GM21515 (cell line): ENCODE results near the gene CST7.

ENCODE experiments used
- ATAC-seq: cut with Tn5 transposase; IDR thresholded peaks from one replicate; pipeline ENCODE4 v1.9.1; 2021; ENCODE audit not compliant: unreplicated experiment

CST7 gene

DNA sequence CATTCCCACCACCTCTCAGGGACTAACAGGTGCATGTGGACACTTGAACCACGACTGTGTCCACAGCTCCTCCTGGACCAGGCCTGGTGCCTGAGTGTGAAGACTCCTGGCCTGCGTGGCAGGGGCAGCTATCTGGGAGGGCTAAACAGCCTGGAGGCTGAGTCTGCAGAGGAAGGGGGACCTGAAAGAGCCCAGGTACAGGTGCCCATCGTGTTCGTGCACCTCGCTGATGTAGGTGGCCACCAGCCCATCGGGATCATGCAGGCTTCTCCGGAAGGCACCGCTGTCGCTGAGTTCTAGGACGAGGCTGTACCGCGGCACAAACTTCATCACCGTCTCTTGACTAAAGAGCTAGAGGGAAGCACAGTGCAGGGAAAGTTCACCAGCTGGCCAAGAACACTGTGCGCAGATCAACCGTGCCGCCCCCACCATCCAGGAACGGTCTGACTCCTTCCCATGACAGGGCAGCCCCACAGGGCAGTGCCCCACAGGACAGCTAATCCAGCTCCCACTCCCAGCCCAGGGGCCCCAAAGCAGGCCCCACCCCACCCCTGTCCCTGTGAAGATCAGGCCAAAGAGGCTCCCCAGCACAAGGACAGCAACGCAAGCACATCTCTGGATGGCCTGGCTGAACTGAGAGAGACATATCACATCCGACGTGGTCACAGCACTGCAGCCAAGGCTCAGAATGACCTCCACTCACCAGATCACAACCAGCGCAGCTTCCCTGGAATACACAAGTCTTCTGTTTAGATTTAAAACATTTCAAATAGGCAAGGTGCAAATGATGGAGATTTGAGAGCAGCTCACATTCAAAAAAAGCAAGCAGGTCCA, 14.8 kb downstream of the CST7 start:
- ATAC-seq, result no peak

DNA sequence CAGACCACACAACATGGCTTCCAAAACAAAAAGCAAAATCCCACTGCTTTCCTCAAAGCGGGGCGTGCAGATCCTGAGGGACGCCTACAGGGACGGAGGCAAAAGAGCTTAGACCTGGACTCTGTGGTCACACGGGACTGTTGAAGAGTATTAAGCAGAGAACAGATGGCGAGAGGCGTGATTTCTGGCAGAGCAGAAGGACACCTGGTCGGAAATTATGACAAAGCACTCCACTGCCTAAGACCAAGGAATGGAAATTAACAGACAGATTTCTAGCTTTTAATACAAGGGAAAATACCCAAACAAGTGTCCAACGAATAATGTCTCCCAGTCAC, 15.4 kb downstream of the CST7 start:
- no peak for ATAC-seq

DNA sequence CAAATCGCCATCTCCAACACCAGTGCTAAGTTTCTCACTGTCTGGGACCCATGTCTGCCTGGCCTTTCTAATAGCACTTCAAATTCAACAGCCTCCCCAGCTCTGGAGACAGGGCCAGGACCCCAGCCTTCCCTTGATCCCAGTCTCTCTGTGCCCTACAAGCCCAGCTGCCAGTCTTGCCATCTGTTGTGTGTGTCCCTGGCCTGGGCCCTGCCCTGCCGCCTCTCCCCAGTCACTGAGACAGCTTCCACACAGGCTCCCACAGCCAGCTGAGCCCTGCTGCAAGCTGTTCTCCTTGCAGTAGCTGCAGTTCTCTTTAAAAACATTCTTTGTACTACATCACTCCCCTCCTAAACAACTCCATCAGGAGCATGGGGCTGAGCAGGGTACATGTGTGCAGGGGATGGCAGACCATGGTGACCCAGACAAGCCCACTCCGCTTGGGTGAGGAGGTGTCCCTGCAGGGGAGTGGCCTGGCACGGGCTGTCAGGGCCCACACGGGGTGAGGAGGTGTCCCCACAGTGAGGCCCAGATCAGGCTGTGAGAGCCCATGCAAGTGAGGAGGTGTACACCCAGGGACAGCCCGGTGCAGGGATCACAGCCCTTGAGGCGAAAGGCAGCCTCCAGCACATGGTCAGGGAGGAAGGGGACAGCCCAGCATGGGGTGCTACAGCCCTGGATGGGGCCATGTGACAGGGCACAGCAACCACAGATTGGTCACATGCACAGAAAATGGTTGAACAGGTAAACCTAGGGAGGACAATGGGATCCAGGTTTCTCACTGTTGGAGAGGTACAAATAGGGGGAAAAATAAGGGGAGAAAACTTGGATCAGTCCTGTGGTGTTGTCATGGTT, 16.2 kb downstream of the CST7 start:
- no peak for ATAC-seq

DNA sequence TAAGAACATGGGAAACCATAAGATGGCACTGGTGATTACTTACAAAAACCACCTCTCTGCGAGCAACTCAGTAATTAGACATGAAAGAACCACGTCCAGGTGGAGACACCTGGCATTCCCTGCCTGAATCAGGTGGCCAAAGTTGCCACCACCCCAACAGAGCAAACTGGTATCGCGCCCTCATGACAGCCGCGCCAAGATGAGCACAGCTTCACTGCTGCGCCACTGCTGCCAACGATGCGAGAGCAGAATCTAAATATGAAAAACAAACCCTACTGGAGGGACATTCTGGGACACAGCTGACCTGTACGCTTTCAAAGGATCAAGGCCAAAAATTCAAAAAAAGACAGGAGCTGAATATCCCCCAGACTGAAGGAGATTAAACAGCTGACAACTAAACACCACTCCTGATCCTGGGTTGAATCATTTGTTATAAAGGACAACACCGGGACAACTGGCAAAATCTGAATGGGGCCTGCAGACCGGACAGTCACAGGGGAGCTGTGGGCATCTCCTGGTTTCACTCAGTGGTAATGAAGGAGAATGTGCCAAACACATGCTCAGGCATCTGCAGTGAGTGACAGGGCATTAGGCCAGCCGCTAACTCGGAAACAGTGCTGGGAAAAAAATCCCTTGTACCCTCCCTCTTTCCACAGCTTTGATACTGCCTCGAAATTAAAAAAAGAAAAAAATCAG, 17.4 kb downstream of the CST7 start:
- ATAC-seq, result no peak

DNA sequence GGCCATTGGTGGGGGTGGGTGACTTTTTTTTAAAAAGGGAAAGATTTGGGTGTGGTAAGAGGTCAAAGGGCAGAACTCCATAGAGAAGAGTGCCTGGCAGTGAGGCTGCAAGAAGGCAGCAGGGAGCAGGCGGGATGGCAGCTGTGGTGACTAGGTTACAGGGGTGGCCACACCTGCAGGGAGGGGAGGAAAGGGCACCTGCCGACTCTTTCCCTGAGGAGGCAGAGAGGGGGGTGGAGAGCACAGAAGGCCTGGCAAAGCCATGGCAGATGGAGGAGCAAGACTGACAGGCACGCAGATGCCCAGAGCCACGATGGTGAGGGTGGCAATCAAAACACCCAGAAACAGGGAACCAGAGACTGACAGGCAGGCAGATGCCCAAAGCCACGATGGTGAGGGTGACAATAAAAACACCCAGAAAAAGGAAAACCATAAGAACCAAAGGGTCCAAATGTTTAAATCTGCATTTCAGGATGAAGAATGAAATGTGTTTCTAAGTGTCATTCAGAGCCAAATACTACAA, 19.3 kb downstream of the CST7 start:
- ATAC-seq, result no peak

GRCh38 chr20:24969186-24970029, 20.3 kb downstream of the CST7 start:
- no peak for ATAC-seq

- no peak for ATAC-seq
Measured at GRCh38 chr20:24970030-24970553, 21.0 kb downstream of the CST7 start.

- no peak for ATAC-seq
Measured at GRCh38 chr20:24970754-24971153, 21.7 kb downstream of the CST7 start.

DNA sequence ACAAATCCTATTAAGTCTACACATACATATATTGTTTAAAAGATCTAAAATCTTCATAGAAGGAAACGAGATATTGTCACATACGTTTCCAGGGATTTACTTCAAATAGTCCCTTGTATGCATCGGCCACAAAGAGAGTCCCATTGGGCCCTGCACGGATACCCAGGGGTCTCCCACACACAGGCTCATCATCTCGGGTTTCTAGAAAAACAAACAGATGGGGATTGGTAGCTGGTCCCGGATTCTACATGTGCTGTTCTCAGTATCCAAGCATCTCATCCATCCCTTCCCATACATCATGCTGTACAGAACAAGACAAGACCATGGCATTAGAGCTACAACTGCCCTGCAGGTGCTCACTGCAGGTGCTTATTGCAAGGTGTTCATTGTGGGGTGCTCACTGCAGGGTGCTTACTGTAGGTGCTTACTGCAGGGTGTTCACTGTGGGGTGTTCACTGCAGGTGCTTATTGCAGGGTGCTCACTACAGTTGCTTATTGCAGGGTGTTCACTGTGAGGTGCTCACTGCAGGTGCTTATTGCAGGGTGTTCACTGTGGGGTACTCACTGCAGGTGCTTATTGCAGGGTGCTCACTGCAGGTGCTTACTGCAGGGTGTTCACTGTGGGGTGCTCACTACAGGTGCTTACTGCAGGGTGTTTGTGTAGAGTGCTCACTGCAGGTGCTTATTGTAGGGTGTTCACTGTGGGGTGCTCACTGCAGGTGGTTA, 22.5 kb downstream of the CST7 start:
- no peak for ATAC-seq

- no peak for ATAC-seq
Measured at GRCh38 chr20:24972341-24972740, 23.3 kb downstream of the CST7 start.

DNA sequence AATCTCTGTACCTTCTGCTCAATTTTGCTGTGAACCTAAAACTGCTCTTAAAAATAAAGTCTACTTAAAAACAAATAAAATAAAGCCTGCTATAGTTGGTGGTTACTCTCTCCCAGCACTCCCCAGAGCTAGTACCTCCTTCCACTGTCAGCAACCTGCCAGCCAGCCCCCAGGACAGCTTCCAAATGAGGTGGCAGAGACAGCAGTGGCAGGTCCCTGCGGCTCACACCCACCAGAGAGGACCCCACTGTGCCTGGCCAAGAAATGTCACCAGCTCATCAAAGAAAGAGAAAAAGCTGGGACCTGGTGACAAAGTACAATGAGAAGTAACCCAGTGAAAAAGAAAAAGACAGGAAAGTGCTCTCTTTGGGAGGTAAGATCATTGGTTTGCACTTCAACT, 28.3 kb downstream of the CST7 start:
- no peak for ATAC-seq

DNA sequence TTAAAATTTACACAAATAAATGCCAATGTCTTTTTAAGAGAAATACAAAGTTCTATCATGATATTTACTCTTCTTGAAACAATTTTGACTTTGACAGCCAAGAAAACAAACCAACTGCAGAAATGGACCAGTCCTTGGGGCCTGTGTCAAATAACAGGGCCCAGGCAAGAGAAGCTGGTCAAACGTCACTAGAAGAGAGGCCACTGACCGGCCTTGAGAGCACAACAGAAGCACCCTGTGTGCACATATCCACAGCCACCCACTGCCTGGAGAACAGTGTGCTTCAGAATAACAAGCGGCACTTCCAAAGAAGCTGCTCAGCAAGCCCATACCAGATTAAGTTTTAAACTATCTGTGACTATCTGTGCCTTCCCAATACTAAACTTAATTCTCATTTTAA, 28.7 kb downstream of the CST7 start:
- no peak for ATAC-seq

GRCh38 chr20:24978513-24978912, 29.4 kb downstream of the CST7 start:
- ATAC-seq, result no peak

DNA sequence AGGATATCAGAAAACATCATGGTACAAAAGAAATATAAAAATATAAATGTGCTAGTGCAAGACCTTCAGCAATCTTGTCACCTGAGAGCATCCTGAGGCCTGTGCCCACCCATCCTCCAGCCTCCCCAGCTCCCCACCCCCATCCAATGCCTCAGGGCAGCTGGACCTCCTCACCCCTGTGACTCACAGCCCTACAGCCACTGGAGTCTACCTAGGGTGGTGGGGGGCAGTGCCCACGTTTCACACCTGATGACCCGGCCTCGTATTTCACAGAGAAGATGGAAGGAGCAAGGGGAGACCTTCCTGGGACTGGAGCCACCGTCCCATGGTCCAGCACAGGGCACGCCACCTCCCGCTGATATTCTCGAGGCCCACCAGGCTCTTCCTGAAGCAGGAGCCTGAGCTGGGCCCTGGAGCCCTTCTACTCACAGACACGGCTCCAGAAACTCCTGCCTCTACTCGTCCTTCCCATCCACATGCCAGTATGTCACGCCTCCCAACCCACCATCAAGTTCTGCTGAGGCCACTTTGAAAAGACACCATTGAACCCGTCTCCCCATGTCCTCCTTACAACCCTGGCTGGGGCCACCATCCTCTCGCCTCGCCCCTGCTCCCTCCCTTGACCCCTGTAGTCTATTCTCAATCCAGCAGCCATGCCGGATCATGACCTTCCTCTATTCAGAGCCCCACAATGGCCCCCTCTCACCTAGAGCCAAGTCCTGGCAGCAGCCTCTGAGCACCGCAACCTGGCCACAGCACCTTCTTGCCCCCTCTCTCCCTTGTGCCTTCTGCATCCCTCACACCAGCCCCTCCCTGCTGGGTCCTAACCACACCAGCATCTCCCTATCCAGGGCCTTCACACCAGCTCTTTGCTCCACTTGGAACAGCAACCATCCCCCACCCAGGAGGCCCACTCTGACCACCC, 30.2 kb downstream of the CST7 start:
- ATAC-seq, result no peak

DNA sequence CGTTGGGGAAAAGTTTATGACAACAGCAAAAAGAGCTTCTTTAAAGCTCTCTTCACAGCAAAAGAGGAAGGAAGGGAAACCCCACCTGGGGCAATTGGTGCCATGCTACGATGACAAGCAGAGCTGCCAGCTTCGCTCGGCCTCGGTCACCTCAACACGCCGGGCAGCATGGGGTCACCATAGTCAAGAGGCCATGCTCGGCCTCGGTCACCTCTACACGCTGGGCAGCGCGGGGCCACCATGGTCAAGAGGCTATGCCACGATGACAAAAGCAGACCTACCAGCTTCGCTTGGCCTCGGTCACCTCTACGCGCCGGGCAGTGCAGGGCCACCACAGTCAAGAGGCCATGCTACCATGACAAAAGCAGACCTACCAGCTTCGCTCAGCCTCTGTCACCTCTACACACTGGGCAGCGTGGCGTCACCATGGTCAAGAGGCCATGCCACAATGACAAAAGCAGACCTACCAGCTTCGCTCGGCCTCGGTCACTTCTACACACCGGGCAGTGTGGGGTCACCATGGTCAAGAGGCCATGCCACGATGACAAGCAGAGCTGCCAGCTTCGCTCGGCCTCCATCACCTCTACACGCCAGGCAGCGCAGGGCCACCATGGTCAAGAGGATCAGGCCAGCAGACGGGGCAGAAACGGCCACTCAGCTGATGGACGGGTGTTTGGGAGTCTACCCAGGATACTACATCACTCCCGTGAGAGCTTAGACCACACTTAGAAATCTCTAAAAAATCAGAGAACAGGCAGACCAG, 31.4 kb downstream of the CST7 start:
- ATAC-seq, result no peak

DNA sequence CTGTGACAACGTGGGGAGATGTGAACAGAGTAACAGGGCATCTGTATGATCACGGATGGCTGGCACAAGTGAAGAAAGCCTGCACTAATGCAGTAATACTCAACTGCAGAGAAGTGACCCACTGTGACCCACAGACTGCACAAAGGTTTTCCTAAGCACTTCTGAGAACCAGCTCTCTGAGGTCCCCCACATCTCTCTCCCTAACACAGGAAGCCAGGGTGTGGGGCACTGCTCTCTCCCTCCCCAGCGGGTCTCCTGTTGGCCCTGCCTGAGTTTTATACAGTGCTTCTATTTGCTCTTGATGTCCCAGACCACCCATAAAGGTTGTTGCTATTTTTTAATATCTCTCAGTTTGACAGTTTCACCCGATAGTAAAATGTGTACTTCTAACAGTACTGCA, 32.2 kb downstream of the CST7 start:
- no peak for ATAC-seq

DNA sequence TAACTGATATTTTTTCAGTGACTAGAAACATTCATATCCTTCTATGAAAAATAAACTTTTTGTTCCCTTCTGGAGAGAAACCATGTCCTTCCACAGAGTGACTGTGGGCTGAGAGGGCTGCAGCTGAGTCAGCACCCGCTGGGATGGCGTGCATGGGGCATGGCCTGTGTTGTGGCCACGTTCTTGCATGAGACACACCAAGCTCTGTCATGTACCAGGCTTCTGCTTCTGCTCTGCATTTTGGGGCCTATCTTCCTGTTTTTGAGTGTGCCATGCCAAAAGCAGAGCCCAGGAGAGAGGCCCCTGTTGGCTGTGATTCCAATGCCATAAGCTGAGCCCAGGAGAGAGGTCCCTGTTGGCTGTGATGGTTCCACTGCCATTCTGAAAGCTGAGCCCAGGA, 32.7 kb downstream of the CST7 start:
- no peak for ATAC-seq

GRCh38 chr20:24983896-24984295, 34.8 kb downstream of the CST7 start:
- ATAC-seq, result no peak
